Measurements from ENCODE around the gene TDRD12.

DNA sequence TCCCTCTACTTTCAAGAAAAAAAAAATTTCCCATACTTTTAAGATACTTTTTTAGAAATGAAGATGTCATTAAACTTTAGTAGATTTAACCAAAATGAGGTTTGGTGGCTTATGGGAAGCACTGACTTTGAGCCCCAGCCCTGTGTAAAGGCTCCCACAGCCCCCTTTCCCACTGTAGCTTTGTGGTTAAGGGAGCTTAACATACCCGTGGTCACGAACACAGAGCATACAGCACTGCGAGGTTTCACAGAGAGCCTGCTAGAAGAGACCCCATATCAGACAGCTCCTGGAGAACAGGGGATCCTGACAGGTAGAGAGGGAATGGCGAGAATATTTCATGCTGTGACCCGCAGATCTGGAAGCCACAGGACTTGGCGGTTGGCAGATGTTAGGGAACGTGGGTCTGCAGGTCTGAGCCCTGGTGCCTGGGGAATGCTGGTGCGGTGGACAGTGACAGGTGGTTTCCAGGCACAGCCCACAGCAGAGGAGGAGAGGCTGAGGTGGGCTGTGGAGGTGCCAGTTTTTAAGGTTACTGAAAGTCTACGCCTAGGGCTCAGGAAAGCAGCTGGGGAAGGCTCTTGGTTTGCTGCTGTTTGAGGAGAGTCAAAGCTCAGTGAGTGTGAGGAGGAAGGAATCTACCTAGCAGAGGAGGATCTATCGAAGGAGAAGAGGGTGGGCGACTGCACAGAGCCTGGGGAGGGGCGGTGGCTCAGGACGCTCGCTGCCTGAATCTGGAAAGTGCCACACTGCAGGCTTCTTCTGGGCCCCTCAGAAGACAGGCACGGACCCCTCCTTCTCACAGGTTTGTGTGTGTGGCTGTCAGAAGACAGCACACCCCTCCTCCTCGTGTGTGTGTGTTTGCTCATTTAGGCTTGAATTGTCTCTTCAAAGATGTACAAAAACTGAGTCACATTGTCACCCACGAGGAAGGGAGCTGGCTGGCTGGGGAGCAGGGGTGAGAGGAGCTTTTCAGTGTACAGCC is 100.1 kb downstream of the TDRD12 start:
- TF ChIP-seq CTCF (IDR thresholded peaks at IDR 0.05): no peak
- no peak for TF ChIP-seq EZH2 (IDR thresholded peaks at IDR 0.05)
- TF ChIP-seq EZH2phosphoT487 (IDR thresholded peaks at IDR 0.05): no peak
